ENCODE measurements around the gene KCNH2.

DNA sequence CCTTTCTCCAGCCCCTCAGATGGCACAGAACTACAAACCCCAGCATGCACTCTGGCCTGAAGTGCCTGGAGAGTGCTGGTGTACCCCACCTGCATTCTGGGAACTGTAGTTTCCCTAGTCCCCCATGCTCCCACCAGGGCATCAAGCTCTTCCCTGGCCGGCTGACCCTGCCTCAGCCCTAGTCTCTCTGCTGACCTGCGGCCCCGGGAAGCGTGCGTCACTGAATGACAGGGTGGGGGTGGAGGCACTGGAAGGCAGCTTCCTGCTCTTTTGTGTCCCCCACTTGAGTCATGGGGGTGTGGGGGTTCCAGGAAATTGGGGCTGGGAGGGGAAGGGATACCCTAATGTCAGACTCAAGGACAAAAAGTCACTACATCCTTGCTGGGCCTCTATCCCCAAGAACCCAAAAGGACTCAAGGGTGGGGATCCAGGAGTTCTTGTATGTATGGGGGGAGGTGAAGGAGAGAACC is 14.7 kb upstream of the KCNH2 start:
- TF ChIP-seq CTCF (IDR thresholded peaks at IDR 0.05) = no peak
- no peak for TF ChIP-seq POLR2A (IDR thresholded peaks at IDR 0.05)

Measured in lower leg skin (tissue), 3 donors.